Left lobe of liver (tissue), 1 donor: ENCODE data around the gene FOXP3. TPM values are rescaled to one million over a fixed set of nuclear protein-coding genes. Genes with fewer than 3 reads are reported as not detected.

Experiments
- total RNA-seq: library from RNA; stranded (reverse); gene quantifications from one replicate; pipeline ENCODE4 v1.2.1, GENCODE V29; 2021
- donor health status: DM: no; HTN: yes; CAD: no.

FOXP3 gene
- total RNA-seq, 1 donor from 2014 or later, result 0.65 TPM

Other genes starting within 250 kb of the FOXP3 start
- 16.8 TPM for gene TFE3, start 221.4 kb downstream of the FOXP3 start, total RNA-seq
- 4.7 TPM for gene CCDC120, start 205.7 kb downstream of the FOXP3 start, total RNA-seq
- 5.4 TPM for gene PRAF2, start 190.7 kb downstream of the FOXP3 start, total RNA-seq
- gene WDR45, start 184.8 kb downstream of the FOXP3 start, total RNA-seq, result 49.4 TPM
- 11.5 TPM for gene GPKOW, start 141.0 kb downstream of the FOXP3 start, total RNA-seq
- gene MAGIX, start 102.0 kb downstream of the FOXP3 start, total RNA-seq, result 27.7 TPM
- gene PLP2, start 92.8 kb downstream of the FOXP3 start, total RNA-seq, result 11.7 TPM
- gene PRICKLE3, start 78.3 kb downstream of the FOXP3 start, total RNA-seq, result 4.5 TPM
- 0.10 TPM for gene SYP, start 64.5 kb downstream of the FOXP3 start, total RNA-seq
- not detected for gene CACNA1F, start 31.4 kb downstream of the FOXP3 start, total RNA-seq
- 9.5 TPM for gene CCDC22, start 29.2 kb downstream of the FOXP3 start, total RNA-seq
- gene PPP1R3F, start 5.1 kb upstream of the FOXP3 start, total RNA-seq, result 4.2 TPM
- not detected for gene GAGE10, start 38.9 kb upstream of the FOXP3 start, total RNA-seq
- 0.73 TPM for gene GAGE12J, start 57.3 kb upstream of the FOXP3 start, total RNA-seq
- not detected for gene GAGE13, start 66.9 kb upstream of the FOXP3 start, total RNA-seq